OCI-LY1 (cell line): Measurements from ENCODE around the gene CMTM4.

Experiments
- CTCF ChIP-seq: fragments of 200-600 bp; sonication (generic), shearing (Covaris generic); IDR thresholded peaks from 2 replicates; pipeline ENCODE4 v1.5.1; 2017; ENCODE audit warnings: mild to moderate bottlenecking, antibody characterized with exemption, low read length, moderate library complexity, mixed read lengths
- EZH2 ChIP-seq: fragments of 200-600 bp; sonication (generic), shearing (Covaris generic); IDR thresholded peaks from 2 replicates; pipeline ENCODE4 v1.8.0; 2017; ENCODE audit warnings: borderline replicate concordance, mixed run types, mild to moderate bottlenecking, antibody characterized with exemption, low read length, moderate library complexity, mixed read lengths

GRCh38 chr16:66706506-66706880, 9.9 kb upstream of the CMTM4 start:
- no peak for TF ChIP-seq CTCF
- no peak for TF ChIP-seq EZH2
